Measurements from ENCODE around the gene ZNF664.

GRCh38 chr12:123989753-123990152, 16.7 kb downstream of the ZNF664 start:
- TF ChIP-seq CTCF (IDR thresholded peaks at IDR 0.05) = no peak
- TF ChIP-seq POLR2A (IDR thresholded peaks at IDR 0.05) = no peak

Data from esophagus squamous epithelium (tissue), 4 donors.